GM18520 (cell line): ENCODE results near the gene LRMDA.

ENCODE experiments used
- ATAC-seq: cut with Tn5 transposase; IDR thresholded peaks from one replicate; pipeline ENCODE4 v1.9.1; 2021; ENCODE audit not compliant: unreplicated experiment

The LRMDA gene

DNA sequence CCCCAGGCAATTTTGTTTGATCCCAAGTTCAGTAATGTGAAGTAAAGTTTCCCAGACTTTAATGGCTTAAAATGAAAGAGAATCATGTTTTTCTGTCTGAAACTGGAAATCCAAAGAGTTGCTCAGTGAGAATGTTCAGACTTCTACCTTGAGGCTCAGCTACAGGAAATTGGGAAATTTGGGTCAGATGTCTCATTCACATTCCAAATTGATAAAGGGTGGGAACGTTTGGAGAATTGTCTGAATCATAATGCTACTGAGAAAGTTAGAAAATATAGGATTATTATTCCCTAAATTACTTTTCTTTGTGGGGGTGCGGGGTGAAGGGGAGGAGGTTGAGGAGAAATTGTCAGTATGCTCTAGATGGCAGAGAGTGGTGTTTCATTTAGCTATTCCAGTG, 773.9 kb downstream of the LRMDA start:
- ATAC-seq: no peak

DNA sequence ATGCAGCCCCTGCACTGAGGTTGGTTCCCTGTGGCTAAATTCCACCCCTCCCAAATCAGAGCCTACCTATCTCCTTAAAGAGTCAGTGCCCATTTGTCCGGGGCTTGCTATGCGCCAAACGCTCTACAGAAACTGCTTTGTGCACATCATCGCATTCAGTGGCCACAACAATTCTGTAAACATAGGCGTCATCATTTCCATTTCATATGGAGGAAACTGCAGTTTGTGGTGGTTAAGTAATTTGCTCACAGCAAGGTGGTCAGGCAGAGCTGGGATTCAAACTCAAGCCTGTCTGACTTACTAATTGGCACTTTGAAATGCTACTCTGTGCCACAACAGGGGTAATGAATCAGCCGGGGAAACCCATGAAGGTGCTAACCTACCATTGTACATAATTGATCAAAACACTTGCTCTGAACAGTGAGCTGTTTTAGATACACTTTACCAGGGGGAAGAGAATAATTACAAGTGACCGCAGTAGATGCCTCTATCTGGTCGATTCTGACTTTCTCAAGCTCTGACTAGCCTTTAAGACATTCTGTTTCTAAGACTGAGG, 775.5 kb downstream of the LRMDA start:
- ATAC-seq: no peak

DNA sequence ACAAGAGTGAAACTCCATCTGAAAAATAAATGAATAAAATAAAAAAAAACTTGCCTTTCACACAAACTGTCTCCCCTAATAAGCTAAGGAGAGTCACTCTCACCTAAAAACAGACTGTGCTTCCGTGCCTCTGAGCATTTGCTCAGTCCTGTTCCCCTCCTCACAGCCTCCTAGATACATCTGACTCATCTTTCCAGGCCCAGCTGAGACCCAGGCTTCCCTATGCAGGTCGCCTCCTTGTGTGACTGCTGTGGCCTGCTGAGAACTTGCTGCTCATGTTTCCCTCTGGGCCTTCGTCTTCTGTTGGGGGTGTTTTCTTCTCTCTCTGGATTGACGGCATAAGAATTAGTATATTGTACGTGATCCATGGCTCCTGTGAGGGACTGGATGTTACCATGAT, 777.7 kb downstream of the LRMDA start:
- ATAC-seq: no peak

DNA sequence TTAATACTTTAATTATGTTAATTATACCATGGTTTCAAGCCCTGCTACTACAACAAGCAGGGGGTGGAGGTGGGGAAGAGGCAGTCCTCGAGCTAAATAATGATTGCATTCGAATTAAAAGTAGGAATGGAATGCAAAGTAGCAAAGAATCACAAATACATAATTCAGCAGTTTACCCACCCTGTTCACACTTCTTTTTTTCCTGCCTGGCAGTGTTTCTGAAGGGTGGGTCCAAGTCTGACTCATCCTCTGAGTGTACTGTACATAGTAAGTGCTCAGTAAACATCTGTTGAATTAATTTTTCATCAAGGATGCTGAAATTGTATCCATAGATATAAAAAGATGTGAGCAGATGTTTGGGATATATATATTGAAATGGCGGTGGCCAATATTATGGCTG, 778.8 kb downstream of the LRMDA start:
- no peak for ATAC-seq

DNA sequence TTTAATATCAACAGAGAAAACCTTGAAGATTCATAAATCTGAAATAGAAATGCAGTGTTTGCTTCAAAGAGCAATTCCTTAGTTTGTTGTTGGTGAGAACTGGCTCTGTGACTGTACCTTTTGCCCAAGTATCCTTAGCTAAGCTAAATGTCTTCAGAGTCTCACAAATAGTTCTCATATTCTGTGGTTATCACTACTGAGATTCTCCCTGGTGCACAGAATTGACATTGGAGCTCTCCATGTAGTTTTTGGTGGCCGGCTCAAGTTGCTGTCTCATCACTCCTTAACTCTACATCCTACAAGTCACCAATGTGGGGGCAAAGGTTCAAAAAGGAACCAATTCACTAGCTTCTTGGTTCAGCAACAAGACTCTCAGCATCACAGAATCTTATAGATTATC, 780.3 kb downstream of the LRMDA start:
- ATAC-seq: no peak

DNA sequence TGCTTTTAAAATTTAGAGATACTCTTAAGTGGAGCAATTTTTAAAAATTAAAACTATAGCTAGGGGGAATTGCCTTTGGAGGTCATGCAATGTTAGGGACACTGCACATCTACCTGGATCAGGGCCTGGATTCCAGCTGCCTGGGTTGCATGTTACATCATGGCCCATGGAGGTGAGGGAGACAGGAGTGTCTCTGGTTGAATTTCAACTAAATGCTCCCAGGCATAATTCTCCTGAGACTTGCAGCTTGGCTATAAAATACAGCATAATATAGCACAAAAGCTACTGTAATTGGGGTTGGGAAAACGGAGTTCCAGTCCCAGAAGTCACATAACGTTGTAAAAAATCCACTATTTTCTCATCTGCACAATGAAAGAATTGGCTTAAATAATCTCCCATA, 782.5 kb downstream of the LRMDA start:
- no peak for ATAC-seq

DNA sequence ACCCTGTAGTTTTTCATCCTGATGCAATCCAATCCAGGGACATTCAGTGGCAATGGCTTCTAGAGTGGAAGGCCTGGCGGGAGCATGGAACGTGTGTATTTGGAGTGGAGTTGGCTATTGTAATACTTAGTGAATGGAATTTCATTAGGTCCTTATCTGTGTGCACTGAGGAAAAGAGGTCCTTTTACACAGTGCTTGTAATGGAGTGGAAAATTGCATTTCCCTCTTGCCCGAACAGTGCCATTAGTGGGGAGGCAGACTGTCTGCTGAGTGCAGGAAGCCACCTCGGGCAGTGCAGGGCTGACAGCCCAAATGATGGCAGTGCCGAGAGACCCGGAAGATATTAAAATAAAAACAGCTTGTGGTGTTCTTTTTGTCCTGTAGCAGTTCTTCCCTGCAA, 786.6 kb downstream of the LRMDA start:
- no peak for ATAC-seq

DNA sequence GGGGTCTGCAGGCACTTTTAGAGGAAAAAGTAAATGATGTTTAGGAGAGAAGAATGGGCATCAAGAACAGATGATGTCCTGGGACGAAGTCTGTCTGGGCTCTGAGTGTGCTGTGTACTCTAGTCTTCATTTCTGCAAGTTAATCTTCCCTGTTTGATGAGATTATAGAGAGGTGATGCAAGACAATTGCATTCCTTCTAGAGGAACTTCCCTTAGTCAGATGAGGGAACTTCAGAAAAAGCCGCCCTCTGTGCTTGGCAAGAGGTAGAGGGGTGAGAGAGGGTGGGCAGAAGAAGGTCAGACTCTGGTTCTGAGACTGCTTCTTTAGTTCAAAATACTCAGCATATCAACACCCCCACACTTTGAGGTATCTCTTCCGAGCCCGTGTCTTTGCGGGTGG, 797.9 kb downstream of the LRMDA start:
- ATAC-seq: no peak

DNA sequence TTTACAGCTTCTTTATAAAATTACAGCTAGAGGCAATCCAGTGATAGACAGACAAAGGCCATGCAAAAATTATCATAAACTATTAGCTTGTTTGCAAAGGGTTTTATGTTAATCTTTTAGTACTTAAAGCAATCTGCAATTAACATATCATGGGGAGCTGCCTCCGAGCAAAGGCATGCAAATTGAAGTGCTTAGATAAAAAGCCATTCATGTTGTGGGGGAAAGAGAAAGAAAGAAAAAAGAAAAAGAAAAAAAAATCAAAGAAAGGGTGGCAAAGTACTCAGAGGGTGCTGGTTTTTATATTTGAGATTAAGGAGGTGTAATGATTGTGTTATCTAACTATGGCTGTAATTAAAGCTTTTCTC, 799.5 kb downstream of the LRMDA start:
- no peak for ATAC-seq

DNA sequence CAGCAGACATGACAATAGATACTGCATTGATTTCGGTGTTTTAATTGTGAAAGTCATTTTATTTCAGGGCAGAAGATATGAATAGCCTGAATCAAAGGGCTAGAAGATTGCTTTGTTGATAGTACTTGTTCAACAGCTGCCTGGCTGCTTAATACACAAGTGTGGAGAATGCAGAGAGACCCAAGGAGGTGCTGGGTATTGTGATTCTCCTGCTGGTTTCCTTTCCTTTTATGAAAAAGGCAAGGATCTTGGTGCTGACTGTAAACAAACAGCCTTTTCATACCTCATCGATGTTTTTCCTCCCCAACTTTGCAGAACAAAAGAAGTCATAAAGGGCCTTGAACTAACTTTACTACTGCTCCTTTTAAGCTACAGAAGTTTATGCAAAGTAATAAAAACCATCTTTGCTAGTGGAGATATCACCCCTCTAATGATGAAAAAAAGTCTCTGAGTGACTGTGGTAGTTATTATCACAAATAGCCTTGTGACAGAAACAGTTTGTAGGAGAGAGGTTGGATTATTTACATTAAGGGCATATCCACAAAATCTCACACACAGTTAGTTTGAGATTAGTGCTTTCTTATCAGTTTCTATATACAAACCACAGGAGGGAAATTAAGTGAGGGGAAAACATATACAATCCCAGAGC, 800.0 kb downstream of the LRMDA start:
- no peak for ATAC-seq

DNA sequence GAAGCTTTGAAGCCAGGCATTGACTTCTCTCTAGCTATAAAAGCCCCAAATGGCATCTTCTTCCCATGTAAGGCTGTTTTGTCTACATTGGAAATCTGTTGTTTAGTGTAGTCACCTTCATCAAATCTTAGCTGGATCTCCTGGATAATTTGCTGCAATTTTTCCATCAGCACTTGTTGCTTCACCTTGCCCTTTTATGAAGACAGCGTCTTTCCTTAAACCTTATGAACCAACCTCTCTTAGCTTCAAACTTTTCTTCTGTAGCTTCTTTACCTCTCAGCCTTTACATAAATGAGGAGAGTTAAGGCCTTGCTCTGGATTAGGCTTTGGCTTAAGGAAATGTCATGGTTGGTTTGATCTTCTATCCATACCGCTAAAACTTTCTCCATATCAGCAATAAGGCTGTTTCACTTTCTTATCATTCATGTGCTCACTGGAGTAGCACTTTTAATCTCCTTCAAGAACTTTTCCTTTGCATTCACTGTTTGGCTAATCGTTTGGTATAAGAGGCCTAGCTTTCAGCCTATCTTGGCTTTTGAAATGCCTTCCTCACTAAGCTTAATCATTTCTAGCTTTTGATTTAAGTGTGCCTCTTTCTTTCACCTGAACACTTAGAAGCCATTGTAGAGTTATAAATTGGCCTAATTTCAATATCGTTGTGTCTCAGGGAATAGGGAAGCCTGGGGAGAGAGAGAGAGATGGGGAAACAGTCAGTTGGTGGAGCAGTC, 803.2 kb downstream of the LRMDA start:
- no peak for ATAC-seq

DNA sequence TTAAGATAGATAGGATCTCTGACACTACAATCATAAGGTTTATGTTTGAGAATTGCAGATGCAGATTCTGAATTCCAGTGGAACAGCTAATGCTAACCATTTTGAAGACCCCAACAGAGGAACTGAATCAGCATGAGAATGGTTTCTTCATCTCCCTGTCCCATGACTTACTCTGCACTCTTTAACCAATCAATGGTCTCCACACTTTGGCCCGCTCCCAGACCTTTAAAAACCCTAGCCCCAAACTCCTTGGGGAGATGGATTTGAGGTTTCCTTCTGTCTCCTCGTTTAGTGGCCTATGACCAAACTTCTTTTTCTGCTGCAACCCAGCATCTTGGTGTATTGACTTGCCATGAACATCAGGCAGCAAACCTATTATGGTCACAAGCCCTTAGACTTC, 804.9 kb downstream of the LRMDA start:
- no peak for ATAC-seq

DNA sequence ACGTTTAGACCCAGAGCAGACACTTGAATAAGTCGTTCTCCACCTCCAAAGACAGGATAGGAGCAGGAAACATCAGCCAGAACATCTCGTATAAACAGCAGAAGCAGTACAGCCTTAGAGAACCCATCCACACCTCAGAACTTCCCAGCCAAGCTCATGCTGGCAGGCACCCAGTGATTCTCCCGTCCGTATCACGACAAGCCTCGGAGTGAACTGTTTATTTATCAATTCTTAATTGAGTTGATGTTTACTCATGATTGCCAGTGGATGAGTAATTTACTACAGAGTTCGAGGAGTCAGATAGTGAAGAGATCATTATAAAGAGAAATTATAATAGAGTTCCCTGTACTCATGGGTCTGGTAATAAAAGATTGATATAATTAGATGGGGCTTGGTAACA, 811.5 kb downstream of the LRMDA start:
- ATAC-seq: no peak

DNA sequence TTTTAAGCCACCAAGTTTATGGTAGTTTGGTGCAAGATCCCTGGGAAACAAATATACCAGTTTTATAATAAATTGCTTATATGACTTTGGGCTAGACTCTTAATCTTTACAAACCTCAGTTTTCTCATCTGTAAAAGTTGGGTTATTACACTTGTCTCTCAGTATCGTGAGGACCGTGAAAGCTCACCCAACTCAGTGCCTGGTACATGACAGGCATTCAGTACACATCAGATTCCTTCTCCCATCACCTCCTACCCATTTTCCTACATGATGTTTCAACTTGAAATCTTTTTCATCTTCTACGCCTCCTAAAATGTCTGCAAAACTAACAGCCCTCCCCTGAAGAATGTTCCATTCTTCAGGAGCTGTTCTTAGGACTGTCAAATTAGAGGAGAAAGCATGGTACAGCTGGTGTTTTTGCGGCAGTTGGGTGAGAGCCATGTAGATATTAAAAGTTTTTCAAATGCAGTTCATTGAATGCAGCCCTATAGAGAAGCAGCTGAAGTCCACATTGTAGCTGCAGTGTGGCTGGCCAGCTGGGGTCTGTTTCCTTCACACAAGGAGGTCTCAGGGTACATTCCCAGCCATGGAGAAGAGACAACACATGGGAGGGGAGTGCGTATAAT, 812.8 kb downstream of the LRMDA start:
- no peak for ATAC-seq

DNA sequence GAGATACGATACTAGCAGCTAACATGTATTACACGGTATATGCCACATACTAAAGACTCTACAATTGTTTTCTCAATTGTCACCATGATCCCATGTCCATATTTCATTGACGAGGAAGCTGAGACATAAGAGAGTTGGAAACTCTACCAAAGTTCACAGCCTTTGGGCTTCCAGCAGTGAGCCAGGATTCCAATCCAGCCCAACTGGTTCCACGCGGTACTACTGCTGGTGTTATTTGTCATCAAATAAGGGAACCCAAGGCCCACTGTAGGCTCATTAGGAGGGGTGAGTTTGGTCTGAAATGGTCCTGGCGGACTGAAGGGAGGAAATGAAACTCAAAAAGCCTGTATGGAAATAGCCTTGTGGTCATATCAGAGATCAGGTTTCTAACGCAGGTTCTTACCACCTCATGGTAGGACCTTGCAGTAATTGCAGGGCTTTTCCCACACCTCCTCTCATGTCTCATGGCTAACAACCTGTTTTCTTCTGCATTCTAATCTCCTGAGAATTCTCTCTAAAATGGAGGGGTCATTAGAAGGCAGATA, 814.6 kb downstream of the LRMDA start:
- no peak for ATAC-seq

DNA sequence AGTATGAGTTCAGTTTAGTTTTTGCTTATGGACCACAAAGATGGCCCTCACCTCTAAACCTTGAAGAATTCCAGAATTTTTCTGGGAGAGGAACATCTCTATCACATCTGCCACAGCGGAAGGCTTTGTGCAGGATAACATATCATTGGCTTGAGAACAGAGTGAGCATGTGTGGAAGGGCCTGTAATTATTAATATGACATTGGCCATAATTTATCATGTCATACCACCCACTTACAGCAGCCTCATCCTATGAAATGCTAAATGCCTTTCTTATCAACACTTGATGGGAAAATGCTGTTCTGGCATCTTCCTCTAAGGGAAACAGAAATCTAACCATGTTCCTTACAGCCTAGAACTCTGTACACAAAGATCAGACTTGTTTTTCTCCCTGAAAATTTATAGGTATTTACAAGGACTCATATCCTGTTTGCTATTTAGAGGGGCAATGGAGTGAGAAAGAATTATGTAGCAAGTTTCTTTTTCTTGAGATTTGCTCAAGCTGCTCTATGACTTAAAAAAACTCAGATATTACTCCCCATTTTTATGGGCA, 817.3 kb downstream of the LRMDA start:
- ATAC-seq: no peak

DNA sequence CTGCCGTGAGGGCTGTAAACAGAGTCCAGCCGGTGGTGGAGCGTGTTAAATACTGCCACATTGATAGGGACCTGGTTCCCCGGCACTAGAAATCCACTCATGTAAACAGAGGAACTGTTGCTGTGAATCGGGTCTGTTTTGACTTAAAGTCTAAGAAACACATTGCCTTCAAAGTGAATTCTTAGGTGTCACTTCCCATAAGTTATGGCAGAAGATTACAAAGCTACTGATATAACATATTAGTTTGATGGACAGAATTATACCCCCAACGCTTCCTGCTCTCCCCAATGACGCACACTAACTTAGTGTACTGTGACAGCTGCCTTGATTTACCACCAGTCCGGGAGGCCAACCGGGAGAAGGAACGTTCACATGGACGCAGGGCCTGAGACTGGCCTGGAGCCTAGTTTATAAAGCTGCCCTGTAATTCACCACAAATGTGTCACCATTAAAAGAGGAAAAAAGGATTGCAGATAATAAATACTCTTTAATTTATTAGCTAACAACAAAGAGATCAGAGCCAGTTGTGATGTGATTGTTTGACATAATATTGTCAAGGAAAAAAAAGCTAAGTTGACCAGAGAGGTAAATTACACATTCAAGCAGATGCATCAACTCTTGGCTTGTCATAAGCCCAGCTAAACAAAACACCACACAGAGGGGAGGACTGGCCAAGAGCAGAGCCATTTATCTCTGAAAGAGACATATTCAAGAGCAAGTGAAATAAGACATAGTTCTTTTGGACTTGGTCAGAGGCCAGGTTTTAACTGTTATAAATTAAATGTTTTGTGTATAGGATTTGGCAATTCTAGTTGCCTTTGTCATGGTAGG, 820.6 kb downstream of the LRMDA start:
- ATAC-seq: no peak

DNA sequence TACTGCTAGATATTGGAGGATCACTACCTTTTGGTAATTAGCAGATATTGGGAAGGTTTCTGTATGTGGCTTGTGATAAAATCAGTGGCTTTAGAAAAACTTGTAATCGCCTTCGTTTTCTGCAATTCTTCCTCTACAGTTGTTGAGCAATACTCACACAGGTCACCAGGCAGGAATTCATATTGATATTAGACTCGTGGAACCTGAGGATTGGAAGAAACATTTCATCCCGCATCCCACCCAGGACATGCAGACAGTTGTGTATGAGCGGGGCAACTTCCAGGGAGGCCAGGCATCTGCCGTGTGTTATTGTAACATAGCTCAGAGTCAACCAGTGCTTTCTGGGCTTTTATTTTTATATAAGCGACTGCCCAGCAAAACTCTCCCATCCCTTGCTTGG, 821.3 kb downstream of the LRMDA start:
- no peak for ATAC-seq

DNA sequence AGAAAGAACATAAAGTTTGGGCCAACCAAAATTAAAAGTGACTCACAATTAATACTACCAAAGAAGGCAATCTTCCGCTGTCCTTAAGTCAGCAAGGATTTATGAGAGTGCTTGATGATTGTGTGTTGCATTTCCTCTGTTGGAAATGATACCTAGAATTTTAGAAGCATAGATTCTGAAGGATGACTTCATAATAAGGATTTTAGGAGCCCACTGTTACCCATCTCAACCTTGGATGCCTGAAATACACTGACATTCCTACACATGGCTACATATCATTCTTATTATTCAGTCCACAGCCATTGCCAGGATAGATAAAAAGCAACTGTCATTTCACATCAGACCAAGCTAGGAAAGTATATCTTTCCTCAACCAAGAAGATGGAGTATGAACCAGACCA, 823.8 kb downstream of the LRMDA start:
- ATAC-seq: no peak

DNA sequence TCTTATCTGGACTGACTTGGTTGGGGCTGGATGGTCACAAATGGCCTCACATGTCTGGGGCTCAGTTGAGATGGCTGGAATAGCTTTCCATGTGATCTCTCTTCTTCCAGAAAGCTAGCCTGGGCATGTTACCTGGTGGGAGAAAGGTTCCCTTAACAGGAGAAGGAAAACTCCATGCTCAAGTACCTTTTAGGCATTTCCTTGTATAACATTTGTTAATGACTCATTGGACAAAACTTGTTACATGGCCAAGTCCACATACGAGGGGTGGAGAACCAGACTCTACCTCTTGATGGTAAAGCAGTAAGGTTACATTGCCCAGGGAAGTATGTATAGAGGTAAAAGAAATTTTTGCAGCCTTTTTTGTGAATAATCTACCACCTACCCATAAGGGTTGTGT, 826.4 kb downstream of the LRMDA start:
- no peak for ATAC-seq
